Activated CD8-positive, alpha-beta memory T cell treated with anti-CD3 and anti-CD28 coated beads for 24 hours (primary cell): ENCODE results near the gene NR1D1.

Source experiments
- DNase-seq: peaks from one replicate; pipeline ENCODE4 v3.0.0-alpha.2; 2020

The NR1D1 gene

GRCh38 chr17:40061609-40062038 is 38.8 kb downstream of the NR1D1 start:
- DNase-seq, result no peak

DNA sequence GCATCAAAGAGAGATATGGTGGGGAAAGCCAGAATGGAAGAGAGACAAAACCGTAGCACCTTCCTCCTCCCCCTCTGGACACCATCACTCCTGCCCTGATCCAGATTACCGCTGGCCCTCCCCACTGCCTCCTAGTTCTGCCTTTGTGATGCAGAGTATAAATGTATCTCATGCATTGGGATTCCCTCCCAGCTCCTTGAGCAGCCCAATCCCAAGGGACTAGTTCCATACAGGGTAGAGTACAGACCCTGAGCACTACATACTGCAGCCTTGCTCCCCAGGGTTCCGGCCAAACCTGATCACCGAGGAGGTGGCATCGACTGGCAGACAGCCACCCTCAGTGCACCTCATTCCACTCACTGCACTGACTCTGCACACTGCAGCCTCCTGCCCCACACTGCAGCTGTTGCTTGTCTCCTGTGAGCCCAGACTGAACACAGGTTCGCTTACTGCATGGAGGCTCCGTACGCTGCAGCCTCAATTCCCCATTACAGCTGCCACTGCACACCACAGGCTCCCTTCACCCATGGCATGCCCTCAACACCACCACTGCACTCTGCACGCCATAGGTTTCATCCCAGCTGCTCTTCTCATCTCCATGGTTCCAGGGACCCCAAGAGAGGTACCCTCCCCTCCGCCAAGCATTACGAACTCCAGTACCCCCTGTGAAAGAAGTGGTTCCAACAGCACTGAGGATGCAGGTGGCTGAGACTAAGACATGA is 39.3 kb downstream of the NR1D1 start:
- no peak for DNase-seq

DNA sequence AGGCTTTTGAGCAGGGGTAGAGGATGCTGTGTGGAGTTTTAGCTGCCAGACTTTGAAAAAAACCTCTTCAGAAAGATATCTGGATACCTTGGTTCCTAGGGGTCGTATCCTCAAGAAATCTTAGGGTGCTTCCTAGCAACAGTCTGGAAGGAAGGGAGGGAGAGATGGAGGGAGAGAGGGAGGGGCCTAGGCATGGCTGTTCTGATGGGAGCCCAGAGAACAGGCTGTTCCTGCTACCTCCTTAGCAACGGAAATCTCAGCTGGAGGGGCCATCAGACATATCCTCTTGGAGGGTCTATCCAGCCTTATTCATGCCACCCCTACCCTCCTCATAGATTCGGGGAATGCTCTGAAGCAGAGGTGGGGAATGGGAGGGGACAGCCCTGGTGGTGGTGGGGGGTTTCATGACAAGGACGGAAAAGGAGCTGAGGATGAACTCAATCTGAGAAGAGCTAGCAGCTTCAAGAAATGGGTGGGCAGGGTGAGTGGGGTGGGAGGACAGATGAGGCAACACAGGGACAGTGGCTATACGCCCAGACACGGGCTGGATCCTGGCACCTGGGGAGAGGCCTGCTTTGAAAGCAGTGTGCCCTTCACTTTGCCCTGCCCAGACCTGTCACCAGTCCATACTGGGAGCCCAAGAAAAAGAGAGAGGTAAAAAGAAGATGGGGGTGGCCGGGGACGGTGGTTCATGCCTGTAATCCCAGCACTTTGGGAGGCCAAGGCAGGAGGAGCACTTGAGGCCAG is 40.5 kb downstream of the NR1D1 start:
- DNase-seq, result no peak

GRCh38 chr17:40058865-40059264 is 41.5 kb downstream of the NR1D1 start:
- DNase-seq, result no peak

- DNase-seq, result no peak
Observed at GRCh38 chr17:40058186-40058784, 42.1 kb downstream of the NR1D1 start.

GRCh38 chr17:40056379-40057015 is 43.9 kb downstream of the NR1D1 start:
- DNase-seq, result no peak
